ENCODE data around the gene CBLB. TPM values are rescaled to one million over a fixed set of nuclear protein-coding genes. Genes with fewer than 3 reads are reported as not detected.

Gene CBLB
- total and polyA plus RNA-seq, 2 experiments from 2014 or later = 20.5 to 47.7 TPM

- no peak for TF ChIP-seq ZNF331 (CRISPR knock-in tag; IDR thresholded peaks at IDR 0.05; ENCODE audit: low read depth)
- TF ChIP-seq POLR2AphosphoS5 (IDR thresholded peaks at IDR 0.05; ENCODE audit: low read depth) = no peak
Observed at GRCh38 chr3:105674437-105675065, 194.3 kb downstream of the CBLB start (continued).

GRCh38 chr3:105672996-105673395 is 195.8 kb downstream of the CBLB start:
- H3K36me3 Mint-ChIP-seq (ENCODE audit: low read depth) = peaks cover 22% of the 10 kb centered on the region
- H3K4me3 Mint-ChIP-seq = no peak overlapping the region
- no peaks in the 10 kb centered on the region for H4K20me1 ChIP-seq (replicated peaks; ENCODE audit: insufficient read depth)
- H3F3A ChIP-seq (replicated peaks; ENCODE audit: low read depth) = no peaks in the 10 kb centered on the region
- no peaks in the 10 kb centered on the region for H3K9me3 Mint-ChIP-seq
- no peak overlapping the region for H3K27ac ChIP-seq (ENCODE audit: low read depth)
- H3K79me2 ChIP-seq (replicated peaks; ENCODE audit: insufficient read depth) = no peaks in the 10 kb centered on the region
- no peaks in the 10 kb centered on the region for H3K9me2 ChIP-seq (ENCODE audit: insufficient read depth)
- no peak for DNase-seq (ENCODE audit: low spot score)
- no peaks in the 10 kb centered on the region for H3K4me1 ChIP-seq (ENCODE audit: insufficient read depth)
- H3K27ac Mint-ChIP-seq = no peak overlapping the region
- ATAC-seq = no peak
- no peaks in the 10 kb centered on the region for H3K27me3 ChIP-seq (ENCODE audit: insufficient read depth)
- H3K4me1 Mint-ChIP-seq = no peaks in the 10 kb centered on the region
- TF ChIP-seq NANOG (IDR thresholded peaks at IDR 0.05; ENCODE audit: borderline replicate concordance) = no peak
- TF ChIP-seq CREB1 (CRISPR knock-in tag; IDR thresholded peaks at IDR 0.05; ENCODE audit: low read depth) = no peak
- TF ChIP-seq ZNF462 (CRISPR knock-in tag; IDR thresholded peaks at IDR 0.05) = no peak
- TF ChIP-seq CTCF (conservative IDR thresholded peaks at IDR 0.05; ENCODE audit: low read depth in 2 of 2) = no peak
- no peak for TF ChIP-seq STAT1 (IDR thresholded peaks at IDR 0.05; ENCODE audit: unreplicated experiment)
- no peak for TF ChIP-seq POLR2AphosphoS5 (IDR thresholded peaks at IDR 0.05; ENCODE audit: low read depth)
- TF ChIP-seq ETS1 (IDR thresholded peaks at IDR 0.05) = no peak
- TF ChIP-seq JUNB (IDR thresholded peaks at IDR 0.05; ENCODE audit: unreplicated experiment) = no peak
- no peak for TF ChIP-seq REST (IDR thresholded peaks at IDR 0.05; ENCODE audit: unreplicated experiment)
- TF ChIP-seq ZNF331 (CRISPR knock-in tag; IDR thresholded peaks at IDR 0.05; ENCODE audit: low read depth) = no peak
- no peak for TF ChIP-seq ZNF114 (CRISPR knock-in tag; IDR thresholded peaks at IDR 0.05)
- no peak for TF ChIP-seq EZH2phosphoT487 (IDR thresholded peaks at IDR 0.05; ENCODE audit: unreplicated experiment)
- TF ChIP-seq EZH2 (IDR thresholded peaks at IDR 0.05; ENCODE audit: low read depth, unreplicated experiment) = no peak
- H3K4me3 ChIP-seq = no peak overlapping the region
- no peak overlapping the region for H3K4me2 ChIP-seq
- peaks cover 4% of the 10 kb centered on the region for H3K36me3 ChIP-seq (ENCODE audit: insufficient read depth)
- no peak overlapping the region for H2AFZ ChIP-seq
- H3K27me3 Mint-ChIP-seq (ENCODE audit: insufficient read depth, low read depth, poor library complexity) = peaks cover 1% of the 10 kb centered on the region

Measured in GM23338 (cell line).